Testis (tissue), 2 donors: ENCODE measurements around the gene DPF1.

Source experiments
- CTCF ChIP-seq, 3 experiments: fragments of 450-650 bp in 2 of 3; fragments of 200-600 bp in 1 of 3; sonication (generic) in 1 of 3; IDR thresholded peaks; one replicate each; pipeline ENCODE4 v1.5.1; 2016 to 2019; ENCODE audit warnings: antibody characterized with exemption in 3 of 3, mild to moderate bottlenecking in 2 of 3, moderate library complexity in 1 of 3
- POLR2A ChIP-seq: fragments of 450-650 bp; IDR thresholded peaks from one replicate; pipeline ENCODE4 v1.6.1; 2017; ENCODE audit warnings: antibody characterized with exemption, mild to moderate bottlenecking, moderate library complexity

- TF ChIP-seq CTCF (IDR thresholded peaks at IDR 0.05): no peak
- no peak for TF ChIP-seq POLR2A
Observed at GRCh38 chr19:38228491-38229439, 4.7 kb upstream of the DPF1 start.
